ENCODE results near the gene TSPAN18.

The TSPAN18 gene

DNA sequence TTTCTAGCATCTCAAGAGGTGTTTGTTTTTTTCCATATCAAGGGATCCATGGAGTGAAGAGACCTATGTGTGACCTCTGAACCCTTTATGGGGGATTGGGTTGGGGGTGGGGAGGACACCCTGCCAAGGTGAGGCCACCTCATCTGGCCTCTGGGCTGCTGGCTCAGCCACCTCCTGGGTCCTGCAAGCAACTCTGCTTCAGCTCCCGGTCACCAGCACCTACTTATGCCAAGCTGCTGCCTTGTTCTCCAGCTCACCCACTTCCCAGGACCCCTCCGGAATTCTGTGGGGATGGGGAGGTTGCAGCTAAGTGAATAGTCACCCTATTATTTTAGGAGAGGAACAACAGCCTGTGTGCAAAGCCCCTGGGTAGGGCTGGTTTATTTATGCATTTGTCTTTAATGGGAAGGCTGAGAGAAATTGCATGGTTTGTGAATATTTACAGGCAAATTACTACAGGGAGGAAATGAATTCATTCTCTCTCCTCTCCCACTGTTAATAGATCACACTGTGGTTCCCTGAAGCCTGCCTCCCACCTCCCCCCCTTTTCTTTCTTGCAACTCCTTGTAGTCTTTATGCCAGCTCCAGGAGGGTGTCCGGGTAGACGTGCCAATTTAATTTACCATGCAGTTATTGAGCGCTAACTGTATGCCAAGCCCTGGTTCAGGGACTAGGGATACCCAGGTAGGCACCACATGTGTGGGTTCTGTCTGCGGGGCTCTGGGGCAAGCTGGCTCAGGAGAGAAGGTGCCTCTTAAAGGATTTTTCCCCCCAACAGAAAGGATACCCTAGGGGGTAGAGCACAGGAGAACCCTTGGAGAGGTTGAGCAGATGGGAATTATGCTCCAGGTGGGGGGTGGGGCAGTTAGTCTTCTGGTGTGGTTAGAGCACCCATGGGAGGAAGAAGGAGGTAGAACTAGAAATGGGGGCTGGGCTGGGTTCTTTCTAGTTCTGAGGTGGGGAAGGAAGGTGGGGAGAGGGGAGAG, 50.7 kb downstream of the TSPAN18 start:
- Histone ChIP-seq H2BK120ac (ENCODE audit: low read depth, low read length) (no peak overlapping the region), H3K14ac (ENCODE audit: low read length) (no peak overlapping the region), H3K27ac (replicated peaks; ENCODE audit: low read length) (no peak overlapping the region), H3K9ac (ENCODE audit: low read depth, low read length, poor library complexity) (no peak overlapping the region), H4K91ac (ENCODE audit: low read depth, low read length, poor library complexity) (no peak overlapping the region), H3K4me3 (ENCODE audit: low read length in 2 of 2) (no peak overlapping the region), H3K18ac (ENCODE audit: low read length) (no peak overlapping the region), H3K4ac (ENCODE audit: low read length) (no peak overlapping the region), H4K8ac (ENCODE audit: low read depth, low read length) (no peak overlapping the region), H3K23ac (ENCODE audit: low read depth, low read length, poor library complexity) (no peak overlapping the region), H3K4me1 (ENCODE audit: control insufficient read depth in 2 of 2, insufficient read depth in 1 of 2, low read depth in 1 of 2, low read length in 2 of 2) (peaks cover 7 to 27% of the 10 kb centered on the region in 2 donors), H3K27me3 (ENCODE audit: control insufficient read depth in 3 of 3, insufficient read depth in 3 of 3, low read depth in 1 of 3, low read length in 3 of 3) (no peaks in the 10 kb centered on the region), H2AK5ac (ENCODE audit: low read depth, low read length) (no peak overlapping the region), H3K9me3 (replicated peaks in 1 of 2; ENCODE audit: control insufficient read depth in 2 of 2, insufficient read depth in 1 of 2, low read depth in 1 of 2, low read length in 2 of 2) (peaks cover 0 to 6% of the 10 kb centered on the region in 2 donors), H3K36me3 (replicated peaks in 1 of 2; ENCODE audit: control insufficient read depth in 2 of 2, insufficient read depth in 2 of 2, low read length in 2 of 2) (peaks cover 12 to 14% of the 10 kb centered on the region in 2 donors), H2BK12ac (ENCODE audit: low read length) (no peak overlapping the region), H2BK5ac (ENCODE audit: low read length) (no peak overlapping the region), H3K79me1 (ENCODE audit: low read depth, low read length) (peaks cover 7% of the 10 kb centered on the region), H3K4me2 (ENCODE audit: insufficient read depth, low read length, poor library complexity, severe bottlenecking) (no peak overlapping the region), H2BK15ac (ENCODE audit: low read length) (no peak overlapping the region), H2AFZ (ENCODE audit: low read length) (no peak overlapping the region)
- WGBS, 2 donors (ENCODE audit: extremely low coverage in 2 of 2, insufficient read length in 2 of 2, insufficient replicate concordance in 1 of 2) = no CpG with 5 or more reads among the region's 6 CpGs
- no peak for DNase-seq (ENCODE audit: low spot score)

- WGBS, 2 donors (ENCODE audit: extremely low coverage in 2 of 2, insufficient read length in 2 of 2, insufficient replicate concordance in 1 of 2) = no CpG with 5 or more reads among the region's 5 CpGs
Measured at GRCh38 chr11:44778195-44779100, 51.7 kb downstream of the TSPAN18 start.

GRCh38 chr11:44779736-44780520, 53.2 kb downstream of the TSPAN18 start:
- Histone ChIP-seq H3K4me1 (ENCODE audit: control insufficient read depth in 2 of 2, insufficient read depth in 1 of 2, low read depth in 1 of 2, low read length in 2 of 2) (peaks cover 17 to 34% of the 10 kb centered on the region in 2 donors), H2BK120ac (ENCODE audit: low read depth, low read length) (no peak overlapping the region), H3K27ac (replicated peaks; ENCODE audit: low read length) (no peak overlapping the region), H3K23ac (ENCODE audit: low read depth, low read length, poor library complexity) (no peak overlapping the region), H4K91ac (ENCODE audit: low read depth, low read length, poor library complexity) (no peak overlapping the region), H2BK5ac (ENCODE audit: low read length) (no peak overlapping the region), H4K8ac (ENCODE audit: low read depth, low read length) (no peak overlapping the region), H3K4ac (ENCODE audit: low read length) (no peak overlapping the region), H3K14ac (ENCODE audit: low read length) (no peak overlapping the region), H2BK15ac (ENCODE audit: low read length) (no peak overlapping the region), H3K4me3 (ENCODE audit: low read length in 2 of 2) (peak overlapping the region in 1 of 2 donors; percentile 65), H3K36me3 (replicated peaks in 1 of 2; ENCODE audit: control insufficient read depth in 2 of 2, insufficient read depth in 2 of 2, low read length in 2 of 2) (peaks cover 9 to 14% of the 10 kb centered on the region in 2 donors), H3K9ac (ENCODE audit: low read depth, low read length, poor library complexity) (no peak overlapping the region), H2BK12ac (ENCODE audit: low read length) (no peak overlapping the region), H3K9me3 (replicated peaks in 1 of 2; ENCODE audit: control insufficient read depth in 2 of 2, insufficient read depth in 1 of 2, low read depth in 1 of 2, low read length in 2 of 2) (peaks cover 0 to 8% of the 10 kb centered on the region in 2 donors), H3K27me3 (ENCODE audit: control insufficient read depth in 3 of 3, insufficient read depth in 3 of 3, low read depth in 1 of 3, low read length in 3 of 3) (no peaks in the 10 kb centered on the region), H3K18ac (ENCODE audit: low read length) (no peak overlapping the region), H2AK5ac (ENCODE audit: low read depth, low read length) (no peak overlapping the region), H3K4me2 (ENCODE audit: insufficient read depth, low read length, poor library complexity, severe bottlenecking) (no peak overlapping the region), H2AFZ (ENCODE audit: low read length) (no peak overlapping the region), H3K79me1 (ENCODE audit: low read depth, low read length) (peaks cover 9% of the 10 kb centered on the region)
- 100% methylated on average over 3 of the region's 10 CpGs; no CpG with 5 or more reads in 1 of the 2 donors for WGBS, 2 donors (ENCODE audit: extremely low coverage in 2 of 2, insufficient read length in 2 of 2, insufficient replicate concordance in 1 of 2)
- no peak for DNase-seq (ENCODE audit: low spot score)

More at GRCh38 chr11:44778195-44779100, 51.7 kb downstream of the TSPAN18 start:
- no peak overlapping the region for H2BK15ac ChIP-seq (ENCODE audit: low read length)
- no peak overlapping the region for H2BK5ac ChIP-seq (ENCODE audit: low read length)
- H3K9me3 ChIP-seq (replicated peaks in 1 of 2; ENCODE audit: control insufficient read depth in 2 of 2, insufficient read depth in 1 of 2, low read depth in 1 of 2, low read length in 2 of 2) = peaks cover 0 to 8% of the 10 kb centered on the region in 2 donors
- peaks cover 7 to 27% of the 10 kb centered on the region in 2 donors for H3K4me1 ChIP-seq (ENCODE audit: control insufficient read depth in 2 of 2, insufficient read depth in 1 of 2, low read depth in 1 of 2, low read length in 2 of 2)
- DNase-seq (ENCODE audit: low spot score) = no peak
- H3K9ac ChIP-seq (ENCODE audit: low read depth, low read length, poor library complexity) = no peak overlapping the region
- H4K8ac ChIP-seq (ENCODE audit: low read depth, low read length) = no peak overlapping the region
- peaks cover 12 to 14% of the 10 kb centered on the region in 2 donors for H3K36me3 ChIP-seq (replicated peaks in 1 of 2; ENCODE audit: control insufficient read depth in 2 of 2, insufficient read depth in 2 of 2, low read length in 2 of 2)
- H3K4ac ChIP-seq (ENCODE audit: low read length) = no peak overlapping the region
- H2AK5ac ChIP-seq (ENCODE audit: low read depth, low read length) = no peak overlapping the region
- peaks cover 7% of the 10 kb centered on the region for H3K79me1 ChIP-seq (ENCODE audit: low read depth, low read length)
- H3K27me3 ChIP-seq (ENCODE audit: control insufficient read depth in 3 of 3, insufficient read depth in 3 of 3, low read depth in 1 of 3, low read length in 3 of 3) = no peaks in the 10 kb centered on the region
- H3K18ac ChIP-seq (ENCODE audit: low read length) = no peak overlapping the region
- H4K91ac ChIP-seq (ENCODE audit: low read depth, low read length, poor library complexity) = no peak overlapping the region
- no peak overlapping the region for H3K4me3 ChIP-seq (ENCODE audit: low read length in 2 of 2)
- no peak overlapping the region for H2AFZ ChIP-seq (ENCODE audit: low read length)
- H2BK120ac ChIP-seq (ENCODE audit: low read depth, low read length) = no peak overlapping the region
- no peak overlapping the region for H3K23ac ChIP-seq (ENCODE audit: low read depth, low read length, poor library complexity)
- no peak overlapping the region for H3K14ac ChIP-seq (ENCODE audit: low read length)
- no peak overlapping the region for H3K4me2 ChIP-seq (ENCODE audit: insufficient read depth, low read length, poor library complexity, severe bottlenecking)
- no peak overlapping the region for H3K27ac ChIP-seq (replicated peaks; ENCODE audit: low read length)
- no peak overlapping the region for H2BK12ac ChIP-seq (ENCODE audit: low read length)
